ENCODE results near the gene STRAP. TPM values are rescaled to one million over a fixed set of nuclear protein-coding genes. Genes with fewer than 3 reads are reported as not detected.

Gene STRAP
- polyA plus RNA-seq, 1 of the 3 experiments (the other 2 are of a cell fraction), result 85.6 TPM

- Histone ChIP-seq H3K4me3 (ENCODE audit: low read depth in 2 of 2, low read length in 1 of 2) (no peak overlapping the region), H3K27ac (ENCODE audit: low read depth in 2 of 2, low read length in 1 of 2) (no peak overlapping the region; a peak in 1 of 4 replicates), H3K36me3 (replicated peaks in 1 of 2; ENCODE audit: control insufficient read depth in 1 of 2, insufficient read depth in 2 of 2, low read length in 1 of 2) (peaks cover 0 to 2% of the 10 kb centered on the region in 2 experiments), H3K9ac (no peak overlapping the region), H3K79me2 (ENCODE audit: insufficient read depth) (peaks cover 21% of the 10 kb centered on the region), H3K9me2 (no peaks in the 10 kb centered on the region), H3F3A (replicated peaks; ENCODE audit: insufficient read depth) (no peaks in the 10 kb centered on the region), H3K9me3 (no peaks in the 10 kb centered on the region), H3K4me1 (ENCODE audit: control insufficient read depth in 1 of 2, insufficient read depth in 2 of 2, low read depth in 1 of 2, low read length in 1 of 2) (peaks cover 0 to 2% of the 10 kb centered on the region in 2 experiments; a peak in 1 of 4 replicates), H3K4me2 (no peak overlapping the region), H4K20me1 (ENCODE audit: insufficient read depth) (no peaks in the 10 kb centered on the region), H3K27me3 (ENCODE audit: insufficient read depth) (no peaks in the 10 kb centered on the region), H2AFZ (ENCODE audit: low read depth) (no peak overlapping the region)
- ChIA-PET POLR2A (no interaction called here), CTCF (no interaction called here)
- 90% methylated on average over 3 of the region's 7 CpGs for WGBS (ENCODE audit: low lambda C conversion rate)
- DNase-seq, result no peak
- no peak for TF ChIP-seq REST (IDR thresholded peaks at IDR 0.05; ENCODE audit: low read depth, low read length)
- TF ChIP-seq ELF1 (IDR thresholded peaks at IDR 0.05), result no peak
- no peak for TF ChIP-seq USF2 (IDR thresholded peaks at IDR 0.05; ENCODE audit: borderline replicate concordance, low read depth, low read length)
- no peak for TF ChIP-seq RAD21 (IDR thresholded peaks at IDR 0.05; ENCODE audit: low read length)
- no peak for TF ChIP-seq YY1 (IDR thresholded peaks at IDR 0.05; ENCODE audit: low read depth)
- no peak for TF ChIP-seq FOXJ3 (CRISPR knock-in tag; IDR thresholded peaks at IDR 0.05)
- no peak for TF ChIP-seq USF1 (IDR thresholded peaks at IDR 0.05; ENCODE audit: borderline replicate concordance, low read depth)
- TF ChIP-seq FOSL2 (IDR thresholded peaks at IDR 0.05; ENCODE audit: borderline replicate concordance, low read depth), result no peak
- no peak for TF ChIP-seq IRF3 (IDR thresholded peaks at IDR 0.05; ENCODE audit: low read depth, low read length)
- TF ChIP-seq NRF1 (IDR thresholded peaks at IDR 0.05; ENCODE audit: low read depth, low read length), result no peak
- no peak for TF ChIP-seq TCF12 (IDR thresholded peaks at IDR 0.05)
- TF ChIP-seq TAF1 (IDR thresholded peaks at IDR 0.05; ENCODE audit: borderline replicate concordance, low read depth, low read length), result no peak
- TF ChIP-seq RCOR1 (IDR thresholded peaks at IDR 0.05; ENCODE audit: low read length), result no peak
These were observed 35.9 kb downstream of the STRAP start for GRCh38 chr12:15918066-15918465.

All from SK-N-SH (cell line).